ENCODE data around the gene PDE7B.

- TF ChIP-seq CTCF (IDR thresholded peaks at IDR 0.05): no peak
- no peak for TF ChIP-seq EP300 (IDR thresholded peaks at IDR 0.05)
Measured at GRCh38 chr6:136134268-136134667, 282.8 kb downstream of the PDE7B start.
